Ovary (tissue), 9 donors: ENCODE data around the gene AQP1. TPM values are rescaled to one million over a fixed set of nuclear protein-coding genes. Genes with fewer than 3 reads are reported as not detected.

Source experiments
- DNase-seq, 5 donors: peaks; one replicate each; pipeline ENCODE4 v3.0.0-alpha.2; 2019 to 2020
- H3K27ac ChIP-seq, 2 donors: fragments of 200-600 bp; one replicate each; pipeline versions ENCODE4 v1.5.1 to v1.8.0; 2019 to 2022
- H3K27me3 ChIP-seq: fragments of 200-600 bp; one replicate; pipeline ENCODE4 v1.8.0; 2022
- H3K36me3 ChIP-seq: fragments of 200-600 bp; sonication (generic); one replicate; pipeline ENCODE4 v1.5.1; 2019
- H3K4me1 ChIP-seq: one replicate; pipeline ENCODE4 v1.8.1; 2013; ENCODE audit warnings: mild to moderate bottlenecking, moderate library complexity; ENCODE audit not compliant: insufficient read depth
- H3K4me3 ChIP-seq: fragments of 200-600 bp; sonication (generic); one replicate; pipeline ENCODE4 v1.5.1; 2017
- H3K9me3 ChIP-seq, 2 donors: fragments of 200-600 bp in 1 of 2; sonication (generic) in 1 of 2; one replicate each; pipeline versions ENCODE4 v1.5.1 to v1.8.1; 2013 to 2019; ENCODE audit warnings: mild to moderate bottlenecking in 1 of 2, moderate library complexity in 1 of 2
- CTCF ChIP-seq, 3 donors: fragments of 450-650 bp in 2 of 3; fragments of 200-600 bp in 1 of 3; IDR thresholded peaks; one replicate each; pipeline versions ENCODE4 v1.5.1 to v1.8.0; 2016 to 2022; ENCODE audit warnings: antibody characterized with exemption in 3 of 3, mild to moderate bottlenecking in 1 of 3
- EP300 ChIP-seq: sonication (generic); formaldehyde crosslinking; IDR thresholded peaks from one replicate; pipeline ENCODE4 v1.6.1; 2017; ENCODE audit warnings: antibody characterized with exemption
- POLR2A ChIP-seq: fragments of 450-650 bp; IDR thresholded peaks from one replicate; pipeline ENCODE4 v1.6.1; 2017; ENCODE audit warnings: antibody characterized with exemption, mild to moderate bottlenecking, moderate library complexity
- WGBS, 3 donors: extraction: QIAGEN DNeasy Blood & Tissue Kit in 1 of 3; methylation state at CpG; one replicate each; pipeline versions ENCODE4 v1.1.5 to v1.1.7; 2013 to 2017; 5-methylcytosine and 5-hydroxymethylcytosine counted together
- intact Hi-C, 4 donors: fragments of 100-400 bp; cut with DNase I; formaldehyde crosslinking; loops; one replicate each; pipeline versions ENCODE4 v1.11.0 to v1.15.1; 2022 to 2023
- polyA plus RNA-seq, 2 donors: library from polyadenylated mRNA; stranded (reverse); fragments of 200-250 nt in 1 of 2; fragments of 350-450 nt in 1 of 2; fragmentation: Illumina TruSeq in 1 of 2; extraction: RNeasy Lipid Tissue Mini Kit (QIAGEN cat#74804) in 1 of 2; gene quantifications; one replicate each; pipeline ENCODE4 v1.2.3, GENCODE V29; 2013 to 2014
- total RNA-seq, 7 donors: library from RNA; depleted of rRNA in 2 of 7; stranded (reverse); fragments of >200 nt in 2 of 7; fragmentation: NEBNext Ultra II Directional in 3 of 7; extraction: Animal tissue kit (Norgen Biotek cat#: 25700) in 3 of 7; gene quantifications; one replicate each; pipeline versions ENCODE4 v1.1.0 to v1.2.4, GENCODE V29; 2016 to 2023
- donor health status: DM: no; HTN: no; CAD: no; lungs with moderate emphysema.
- donor health status: DM: no; HTN: no; CAD: no.
- donor health status: Bipolar disorder and iron deficiency.
- donor health status: DM: yes; HTN: yes; CAD: no.
- donor health status: DM: no; HTN: no; CAD: no.
- donor health status: DM: yes; HTN: yes; CAD: no.

The AQP1 gene
- total and polyA plus RNA-seq, 9 donors: 10.2 to 151 (median 54.4) TPM

- Histone ChIP-seq H3K27ac (no peak within 1 kb of the TSS), H3K4me1 (no peaks in the 10 kb centered on the region), H3K36me3 (no peaks in the 10 kb centered on the region), H3K27me3 (no peaks in the 10 kb centered on the region), H3K4me3 (no peak within 1 kb of the TSS), H3K9me3 (no peaks in the 10 kb centered on the region)
- WGBS, 3 donors: 88 to 90% (median 90%) methylated on average over 10 to 11 of the region's 11 CpGs
- no peak for DNase-seq
- TF ChIP-seq CTCF (IDR thresholded peaks at IDR 0.05) (no peak), POLR2A (no peak), EP300 (no peak)
- intact Hi-C loops: no loop called here
Measured at GRCh38 chr7:30963842-30964241, 52.2 kb downstream of the AQP1 start, which contains the start of gene GHRHR. GHRHR (plus strand) TSS chr7:30963953; CDS start chr7:30964069, 116 bp downstream.

GRCh38 chr7:30965372-30965771, 53.7 kb downstream of the AQP1 start:
- Histone ChIP-seq H3K9me3 (no peaks in the 10 kb centered on the region), H3K4me1 (no peaks in the 10 kb centered on the region), H3K27me3 (no peaks in the 10 kb centered on the region), H3K27ac (no peak overlapping the region), H3K36me3 (no peaks in the 10 kb centered on the region), H3K4me3 (no peak overlapping the region)
- no peak for TF ChIP-seq CTCF (IDR thresholded peaks at IDR 0.05)
- no peak for TF ChIP-seq POLR2A
- no peak for TF ChIP-seq EP300
- DNase-seq: no peak
- 42 to 47% (median 42%) methylated on average over 4 of the region's 4 CpGs for WGBS, 3 donors
- intact Hi-C loops: no loop called here

- Histone ChIP-seq H3K9me3 (no peaks in the 10 kb centered on the region), H3K36me3 (no peaks in the 10 kb centered on the region), H3K4me1 (no peaks in the 10 kb centered on the region), H3K4me3 (no peak overlapping the region), H3K27ac (no peak overlapping the region), H3K27me3 (no peaks in the 10 kb centered on the region)
- intact Hi-C loops: no loop called here
- DNase-seq: no peak
- WGBS, 3 donors: 84 to 94% (median 91%) methylated on average over 9 of the region's 9 CpGs
- TF ChIP-seq EP300 (no peak), CTCF (IDR thresholded peaks at IDR 0.05) (no peak), POLR2A (no peak)
Measured at GRCh38 chr7:30965883-30966282, 54.2 kb downstream of the AQP1 start.

GRCh38 chr7:30968294-30968693, 56.6 kb downstream of the AQP1 start:
- Histone ChIP-seq H3K27me3 (no peaks in the 10 kb centered on the region), H3K4me1 (no peaks in the 10 kb centered on the region), H3K36me3 (no peaks in the 10 kb centered on the region), H3K27ac (no peak overlapping the region), H3K4me3 (no peak overlapping the region), H3K9me3 (no peaks in the 10 kb centered on the region)
- TF ChIP-seq EP300: no peak
- no peak for TF ChIP-seq POLR2A
- no peak for TF ChIP-seq CTCF (IDR thresholded peaks at IDR 0.05)
- no peak for DNase-seq
- WGBS, 3 donors: 89 to 98% (median 95%) methylated on average over 2 of the region's 2 CpGs
- intact Hi-C loops: no loop called here
